Stomach smooth muscle (tissue), 2 donors: ENCODE data around the gene VPS26C.

Experiments
- H3K27ac ChIP-seq: one replicate; pipeline ENCODE4 v1.7.0; 2013; ENCODE audit warnings: mild to moderate bottlenecking, low read length, inconsistent platforms
- H3K27me3 ChIP-seq, 2 donors: one replicate each; pipeline ENCODE4 v1.7.0; 2013; ENCODE audit warnings: low read length in 2 of 2; ENCODE audit not compliant: insufficient read depth in 2 of 2, control insufficient read depth in 1 of 2
- H3K36me3 ChIP-seq, 2 donors: one replicate each; pipeline ENCODE4 v1.7.0; 2013; ENCODE audit warnings: low read length in 2 of 2; ENCODE audit not compliant: control insufficient read depth in 2 of 2, insufficient read depth in 2 of 2
- H3K4me1 ChIP-seq: one replicate; pipeline ENCODE4 v1.7.0; 2013; ENCODE audit warnings: low read length; ENCODE audit not compliant: control insufficient read depth, insufficient read depth
- H3K4me3 ChIP-seq, 2 donors: one replicate each; pipeline ENCODE4 v1.7.0; 2013; ENCODE audit warnings: low read length in 2 of 2
- H3K9ac ChIP-seq, 2 donors: one replicate each; pipeline ENCODE4 v1.7.0; 2013; ENCODE audit warnings: low read length in 2 of 2, mild to moderate bottlenecking in 1 of 2
- H3K9me3 ChIP-seq, 2 donors: one replicate each; pipeline ENCODE4 v1.7.0; 2013; ENCODE audit warnings: low read length in 2 of 2; ENCODE audit not compliant: control insufficient read depth in 2 of 2
- donor health status: healthy.
- donor health status: Pancreatic carcinoma.

The VPS26C gene

DNA sequence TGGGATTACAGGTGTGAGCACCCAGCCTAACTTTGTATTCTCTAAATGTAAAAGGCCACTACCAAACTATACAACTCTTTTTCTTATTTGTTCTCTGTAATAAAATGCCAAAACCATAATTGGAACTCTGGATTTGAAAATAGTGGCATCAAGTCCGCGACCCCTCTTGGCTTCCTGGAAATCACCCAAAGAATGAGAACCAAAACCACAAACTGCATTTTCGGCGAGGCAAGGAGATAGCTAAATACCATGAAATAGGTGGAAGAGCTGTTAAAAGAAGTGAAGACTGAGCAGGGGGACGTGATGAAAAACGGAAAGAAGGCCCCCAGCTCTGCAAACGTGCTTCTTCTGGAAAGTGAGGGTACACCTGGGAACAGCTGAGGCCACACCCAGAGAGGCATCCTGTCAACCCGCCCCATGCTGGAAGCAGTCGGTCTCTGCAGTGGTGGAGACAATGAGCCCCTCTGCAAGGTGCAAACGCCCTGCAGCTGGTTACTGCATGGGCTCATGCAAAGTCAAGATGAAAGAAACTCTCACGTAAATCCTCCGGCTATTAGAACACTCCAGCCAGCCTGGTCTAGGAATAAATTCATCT lies 22.5 kb downstream of the VPS26C start:
- no peaks in the 10 kb centered on the region for H3K27me3 ChIP-seq

GRCh38 chr21:37243961-37244360 lies 23.2 kb downstream of the VPS26C start:
- Histone ChIP-seq H3K27me3 (no peaks in the 10 kb centered on the region), H3K27ac (no peak overlapping the region), H3K36me3 (peaks cover 3 to 4% of the 10 kb centered on the region in 2 donors), H3K4me3 (no peak overlapping the region), H3K9ac (no peak overlapping the region), H3K4me1 (no peaks in the 10 kb centered on the region), H3K9me3 (no peaks in the 10 kb centered on the region)

More for the DNA sequence above, 22.5 kb downstream of the VPS26C start:
- H3K4me1 ChIP-seq, result no peaks in the 10 kb centered on the region
- no peaks in the 10 kb centered on the region for H3K9me3 ChIP-seq
- H3K4me3 ChIP-seq, result no peak overlapping the region
- peaks cover 3 to 4% of the 10 kb centered on the region in 2 donors for H3K36me3 ChIP-seq
- no peak overlapping the region for H3K9ac ChIP-seq
- H3K27ac ChIP-seq, result no peak overlapping the region

GRCh38 chr21:37241426-37241825 lies 25.7 kb downstream of the VPS26C start:
- peaks cover 10 to 15% of the 10 kb centered on the region in 2 donors for H3K36me3 ChIP-seq
- no peaks in the 10 kb centered on the region for H3K4me1 ChIP-seq
- no peak overlapping the region for H3K4me3 ChIP-seq
- H3K27ac ChIP-seq, result no peak overlapping the region
- H3K9ac ChIP-seq, result no peak overlapping the region
- no peaks in the 10 kb centered on the region for H3K9me3 ChIP-seq
- no peaks in the 10 kb centered on the region for H3K27me3 ChIP-seq

DNA sequence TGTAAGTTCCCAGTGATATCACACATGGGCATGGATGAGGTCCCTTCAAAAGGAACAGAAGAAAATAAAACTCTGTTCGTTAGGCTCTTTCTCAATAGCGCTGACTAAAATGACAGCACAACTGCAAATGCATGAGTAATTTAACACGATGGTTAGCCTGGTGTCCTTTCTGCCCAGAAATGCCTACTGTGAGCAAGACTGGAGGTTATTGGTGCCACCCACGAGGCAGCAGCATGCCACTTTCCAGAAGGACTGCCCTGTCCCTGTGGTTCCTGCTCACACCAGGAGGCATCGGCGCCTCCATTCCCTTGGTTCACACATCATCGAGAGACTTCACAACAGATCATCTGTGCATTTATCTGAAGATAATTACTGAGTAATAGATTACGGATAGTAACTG lies 26.2 kb downstream of the VPS26C start:
- Histone ChIP-seq H3K27me3 (no peaks in the 10 kb centered on the region), H3K4me3 (no peak overlapping the region), H3K4me1 (no peaks in the 10 kb centered on the region), H3K9ac (no peak overlapping the region), H3K27ac (no peak overlapping the region), H3K36me3 (peaks cover 10 to 15% of the 10 kb centered on the region in 2 donors), H3K9me3 (no peaks in the 10 kb centered on the region)

DNA sequence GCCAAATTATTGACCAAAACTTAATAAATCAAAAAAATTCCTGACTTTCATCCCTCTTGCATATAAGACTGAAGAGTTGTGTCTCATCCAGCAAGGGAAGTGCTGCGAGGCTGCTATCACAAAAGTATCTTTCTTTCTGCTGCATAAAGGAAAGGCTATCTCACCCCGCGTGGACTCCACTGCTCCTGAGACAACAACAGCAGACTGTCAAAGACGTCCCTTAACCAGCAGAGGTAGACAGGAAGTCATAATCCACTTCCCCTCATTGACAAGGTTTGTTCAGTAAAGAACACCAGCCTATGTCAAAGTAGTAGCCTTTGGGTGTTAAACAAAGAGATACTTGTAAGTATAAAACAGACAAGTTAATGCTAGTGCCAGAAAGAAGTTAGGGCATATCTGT lies 29.4 kb downstream of the VPS26C start:
- H3K36me3 ChIP-seq, result peaks cover 13 to 21% of the 10 kb centered on the region in 2 donors
- no peaks in the 10 kb centered on the region for H3K9me3 ChIP-seq
- H3K27ac ChIP-seq, result no peak overlapping the region
- no peak overlapping the region for H3K4me3 ChIP-seq
- no peaks in the 10 kb centered on the region for H3K4me1 ChIP-seq
- H3K27me3 ChIP-seq, result no peaks in the 10 kb centered on the region
- H3K9ac ChIP-seq, result no peak overlapping the region

DNA sequence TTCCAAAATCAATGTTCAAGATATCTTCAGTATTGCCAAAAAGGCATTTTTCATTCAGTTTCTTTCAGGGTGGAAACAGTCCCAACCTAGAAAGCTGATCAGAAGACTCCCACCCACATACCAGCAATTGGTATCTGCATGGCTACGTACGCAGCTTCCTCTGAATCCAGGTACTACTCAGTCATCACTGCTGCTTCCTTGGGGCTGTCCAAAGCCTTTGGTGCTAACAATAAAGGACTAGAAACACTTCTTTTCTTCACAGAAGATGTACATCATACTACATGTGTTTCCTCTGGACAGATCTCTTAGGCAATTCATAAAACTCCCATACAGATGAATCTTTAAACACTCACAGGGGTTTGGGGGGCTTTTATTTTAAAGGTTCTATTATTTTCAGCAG lies 29.8 kb downstream of the VPS26C start:
- Histone ChIP-seq H3K27ac (no peak overlapping the region), H3K9me3 (no peaks in the 10 kb centered on the region), H3K36me3 (peaks cover 15 to 25% of the 10 kb centered on the region in 2 donors)

DNA sequence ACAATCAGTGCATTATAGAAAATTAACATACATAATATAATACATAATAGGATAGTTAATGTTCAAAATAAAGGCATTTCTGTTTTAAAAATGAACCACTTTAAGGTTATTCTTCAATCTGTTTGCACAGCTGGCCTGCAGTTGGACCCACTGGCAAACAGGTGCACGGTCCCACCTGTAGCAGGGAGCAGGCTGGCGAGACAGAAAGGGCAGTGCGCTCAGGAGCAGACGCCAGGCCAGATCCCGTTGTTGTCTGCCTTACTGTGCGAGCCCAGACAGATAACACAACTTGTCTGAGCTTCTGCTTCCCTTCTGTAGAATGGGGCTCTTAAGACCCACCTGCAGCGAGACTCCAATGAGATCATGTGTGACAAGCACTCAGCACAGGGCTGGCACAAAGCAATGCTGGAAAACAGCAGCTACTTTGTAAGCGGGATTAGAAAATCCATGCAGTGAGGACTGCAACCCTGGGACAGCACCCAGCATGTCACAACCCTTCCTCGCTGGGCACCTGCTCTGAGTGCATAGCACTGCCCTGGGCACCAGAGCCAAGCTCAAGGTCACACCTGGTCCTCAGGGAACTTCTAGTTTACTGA lies 33.5 kb downstream of the VPS26C start:
- no peak overlapping the region for H3K27ac ChIP-seq
- no peaks in the 10 kb centered on the region for H3K27me3 ChIP-seq
- peaks cover 35 to 43% of the 10 kb centered on the region in 2 donors for H3K36me3 ChIP-seq
- H3K4me1 ChIP-seq, result no peaks in the 10 kb centered on the region
- H3K4me3 ChIP-seq, result no peak overlapping the region
- H3K9me3 ChIP-seq, result no peaks in the 10 kb centered on the region
- no peak overlapping the region for H3K9ac ChIP-seq

More for the DNA sequence above, 29.8 kb downstream of the VPS26C start:
- H3K9ac ChIP-seq, result no peak overlapping the region
- H3K4me3 ChIP-seq, result no peak overlapping the region
- H3K4me1 ChIP-seq, result no peaks in the 10 kb centered on the region
- H3K27me3 ChIP-seq, result no peaks in the 10 kb centered on the region

GRCh38 chr21:37232274-37233018 lies 34.7 kb downstream of the VPS26C start:
- Histone ChIP-seq H3K4me3 (no peak overlapping the region), H3K27me3 (no peaks in the 10 kb centered on the region), H3K4me1 (no peaks in the 10 kb centered on the region), H3K36me3 (peaks cover 43 to 46% of the 10 kb centered on the region in 2 donors), H3K9me3 (no peaks in the 10 kb centered on the region), H3K27ac (no peak overlapping the region), H3K9ac (no peak overlapping the region)

DNA sequence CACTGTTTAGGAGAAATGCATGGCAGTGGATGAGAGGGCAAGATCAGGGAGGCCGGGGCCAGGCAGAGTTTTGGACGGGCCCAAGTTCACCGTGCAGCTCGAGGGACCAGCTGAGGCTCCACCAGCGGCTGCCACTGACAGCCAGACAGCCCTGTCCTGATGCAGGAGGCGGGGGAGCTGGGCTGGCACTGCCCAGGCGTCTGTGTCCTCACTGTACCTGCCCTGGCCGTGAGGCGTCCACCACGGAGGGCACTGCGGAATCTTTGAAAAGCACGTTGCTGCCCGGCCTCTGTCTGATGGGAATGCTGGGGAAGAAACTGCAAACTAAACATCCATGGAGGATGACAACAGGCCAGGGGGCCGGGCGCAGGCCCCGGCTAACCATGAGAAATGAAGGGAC lies 35.5 kb downstream of the VPS26C start:
- Histone ChIP-seq H3K4me1 (no peaks in the 10 kb centered on the region), H3K36me3 (peaks cover 48 to 50% of the 10 kb centered on the region in 2 donors)

DNA sequence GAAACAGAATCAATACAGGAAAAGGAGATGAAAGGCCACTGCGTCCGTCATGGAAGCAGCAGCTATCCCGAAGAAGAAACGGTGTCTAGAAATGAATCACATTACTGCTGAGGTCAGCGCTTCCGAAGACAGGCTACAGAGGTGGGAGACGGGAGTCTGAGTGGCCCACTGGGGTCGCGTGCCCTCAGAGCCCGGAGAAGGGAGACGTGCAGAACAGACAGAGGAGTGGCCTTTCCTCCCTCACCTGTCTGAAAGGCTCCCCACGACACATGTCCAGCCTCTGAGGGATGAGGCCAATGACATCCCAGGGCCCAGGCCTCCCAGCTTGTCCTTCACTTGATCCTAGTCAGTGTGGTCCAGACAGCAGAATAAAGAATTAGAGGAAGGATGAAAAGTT lies 35.9 kb downstream of the VPS26C start:
- H3K4me3 ChIP-seq, result no peak overlapping the region
- peaks cover 52 to 54% of the 10 kb centered on the region in 2 donors for H3K36me3 ChIP-seq
- no peaks in the 10 kb centered on the region for H3K9me3 ChIP-seq
- no peaks in the 10 kb centered on the region for H3K4me1 ChIP-seq
- no peaks in the 10 kb centered on the region for H3K27me3 ChIP-seq
- H3K27ac ChIP-seq, result no peak overlapping the region
- no peak overlapping the region for H3K9ac ChIP-seq

More for the DNA sequence above, 35.5 kb downstream of the VPS26C start:
- no peaks in the 10 kb centered on the region for H3K27me3 ChIP-seq
- H3K27ac ChIP-seq, result no peak overlapping the region
- H3K9ac ChIP-seq, result no peak overlapping the region
- no peaks in the 10 kb centered on the region for H3K9me3 ChIP-seq
- no peak overlapping the region for H3K4me3 ChIP-seq
